Ectodermal cell (in vitro differentiated cells): Measurements from ENCODE around the gene SYVN1. TPM values are rescaled to one million over a fixed set of nuclear protein-coding genes. Genes with fewer than 3 reads are reported as not detected.
"Not testable (repeated sequence)": the region's sequence is repeated elsewhere in the genome, so short reads cannot be mapped to it uniquely, and the experiment has no call there.

Experiments used
- H3K27ac ChIP-seq: 2 replicates; pipeline ENCODE4 v1.7.0; 2013; ENCODE audit warnings: mild to moderate bottlenecking, low read depth, low read length; ENCODE audit not compliant: insufficient read depth, poor library complexity, severe bottlenecking
- H3K27me3 ChIP-seq: 2 replicates; pipeline ENCODE4 v1.7.0; 2013; ENCODE audit warnings: mild to moderate bottlenecking, low read length; ENCODE audit not compliant: insufficient read depth, control insufficient read depth, poor library complexity, severe bottlenecking
- H3K36me3 ChIP-seq: one replicate; pipeline ENCODE4 v1.7.0; 2013; ENCODE audit warnings: low read length; ENCODE audit not compliant: control insufficient read depth, insufficient read depth
- H3K4me1 ChIP-seq: one replicate; pipeline ENCODE4 v1.7.0; 2013; ENCODE audit warnings: low read length; ENCODE audit not compliant: control insufficient read depth, insufficient read depth
- H3K4me3 ChIP-seq: 2 replicates; pipeline ENCODE4 v1.7.0; 2013; ENCODE audit warnings: low read depth, low read length, control low read depth; ENCODE audit not compliant: insufficient read depth
- H3K9me3 ChIP-seq: 2 replicates; pipeline ENCODE4 v1.7.0; 2013; ENCODE audit warnings: mild to moderate bottlenecking, low read length, moderate library complexity; ENCODE audit not compliant: control insufficient read depth
- WGBS, 2 experiments: methylation state at CpG; one replicate each; pipeline ENCODE4 v1.1.7; 2013; ENCODE audit warnings: missing lambda C conversion rate in 2 of 2; 5-methylcytosine and 5-hydroxymethylcytosine counted together
- polyA plus RNA-seq, 4 experiments: library from polyadenylated mRNA; stranded (reverse); fragments of 50-300 nt; gene quantifications; one replicate each; pipeline ENCODE4 v1.2.3, GENCODE V29; 2013

Gene SYVN1
- 31.4 TPM for polyA plus RNA-seq (2013, experiment 1 of 4)
- polyA plus RNA-seq (2013, experiment 2 of 4), result 25.5 TPM
- 22.1 TPM for polyA plus RNA-seq (2013, experiment 3 of 4)
- 29.0 TPM for polyA plus RNA-seq (2013, experiment 4 of 4)

- Histone ChIP-seq H3K9me3 (no peaks in the 10 kb centered on the region), H3K4me3 (peak within 1 kb of the TSS; percentile 83), H3K36me3 (peaks cover 2% of the 10 kb centered on the region), H3K27me3 (no peaks in the 10 kb centered on the region), H3K27ac (peak within 1 kb of the TSS; percentile 96), H3K4me1 (peaks cover 11% of the 10 kb centered on the region)
- WGBS, 2 experiments, result 0% methylated on average over 60 of the region's 60 CpGs
Measured at GRCh38 chr11:65134240-65134951, at the start of gene SYVN1. Gene SYVN1, minus strand, starts transcription at chr11:65134519. Its CDS starts 918 bp downstream, at chr11:65133601.

DNA sequence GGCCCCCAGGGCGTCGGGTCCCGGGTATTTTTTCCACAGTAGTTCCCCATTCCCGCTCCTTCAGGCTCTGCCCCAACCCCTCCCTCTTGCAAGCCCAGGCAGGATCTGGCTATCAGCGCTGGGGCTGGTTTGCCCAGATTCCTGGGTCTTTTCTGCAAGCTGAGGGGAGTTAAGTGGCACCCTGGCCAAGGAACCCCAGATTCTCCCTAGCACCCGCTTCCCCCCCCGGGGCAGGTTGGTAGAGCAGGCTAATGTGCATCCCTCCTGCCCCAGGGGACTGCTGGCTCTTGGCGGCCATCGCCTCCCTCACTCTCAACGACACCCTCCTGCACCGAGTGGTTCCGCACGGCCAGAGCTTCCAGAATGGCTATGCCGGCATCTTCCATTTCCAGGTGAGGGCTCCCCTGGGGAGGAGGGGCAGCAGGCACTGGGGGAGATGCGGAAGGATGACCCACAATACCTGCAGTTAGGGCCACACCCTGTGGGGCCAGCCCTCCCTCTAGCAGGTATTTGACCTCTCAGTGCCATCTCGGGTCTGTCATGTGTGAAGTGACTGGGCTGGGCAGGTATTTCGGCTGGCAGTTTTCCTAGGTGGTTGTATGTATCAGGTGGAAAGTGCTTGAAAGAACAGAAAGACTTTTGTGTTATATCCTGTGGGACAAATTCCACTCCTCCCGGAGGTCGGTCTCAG is 49.0 kb upstream of the SYVN1 start:
- no peak overlapping the region for H3K27ac ChIP-seq
- 81 to 83% methylated on average over 19 of the region's 19 CpGs for WGBS, 2 experiments
- H3K27me3 ChIP-seq, result peaks cover 4% of the 10 kb centered on the region
- no peaks in the 10 kb centered on the region for H3K9me3 ChIP-seq
- peaks cover 14% of the 10 kb centered on the region for H3K4me1 ChIP-seq
- no peak overlapping the region for H3K4me3 ChIP-seq
- H3K36me3 ChIP-seq, result no peaks in the 10 kb centered on the region

DNA sequence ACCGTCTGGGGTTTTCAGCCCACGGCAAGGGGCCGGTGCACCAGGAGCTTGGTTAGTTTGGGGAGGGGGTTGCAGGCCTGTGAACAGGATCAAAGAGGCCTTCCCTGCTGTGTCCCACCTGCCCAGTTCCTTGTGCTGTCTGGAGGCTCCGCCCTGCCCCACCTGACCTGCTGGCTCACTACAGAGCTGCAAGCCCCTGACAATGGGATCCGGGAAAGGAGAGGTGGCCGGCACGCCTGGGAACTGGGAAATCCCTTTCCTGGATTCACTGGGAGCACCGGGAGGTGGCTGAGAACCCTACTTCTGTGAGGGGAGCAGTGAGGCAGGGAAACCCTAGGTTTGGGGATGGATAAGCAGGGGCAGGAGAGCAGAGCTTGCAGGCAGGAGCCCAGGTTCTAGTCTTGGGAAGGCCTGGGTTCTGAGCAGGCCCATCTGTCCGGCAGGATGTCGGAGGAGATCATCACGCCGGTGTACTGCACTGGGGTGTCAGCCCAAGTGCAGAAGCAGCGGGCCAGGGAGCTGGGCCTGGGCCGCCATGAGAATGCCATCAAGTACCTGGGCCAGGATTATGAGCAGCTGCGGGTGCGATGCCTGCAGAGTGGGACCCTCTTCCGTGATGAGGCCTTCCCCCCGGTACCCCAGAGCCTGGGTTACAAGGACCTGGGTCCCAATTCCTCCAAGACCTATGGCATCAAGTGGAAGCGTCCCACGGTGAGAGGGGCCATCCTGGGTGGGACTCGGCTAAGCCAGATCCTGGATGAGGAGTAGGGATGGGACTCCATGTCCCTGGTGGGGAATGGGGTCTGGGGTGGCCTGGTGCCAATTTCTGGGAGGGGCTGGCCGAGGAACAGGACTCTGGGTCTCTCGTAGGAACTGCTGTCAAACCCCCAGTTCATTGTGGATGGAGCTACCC is 48.2 kb upstream of the SYVN1 start:
- WGBS, 2 experiments, result 42 to 43% methylated on average over 23 of the region's 23 CpGs
- H3K4me3 ChIP-seq, result peak overlapping the region; percentile 57
- no peaks in the 10 kb centered on the region for H3K36me3 ChIP-seq
- no peak overlapping the region for H3K27ac ChIP-seq
- H3K27me3 ChIP-seq, result peaks cover 4% of the 10 kb centered on the region
- H3K9me3 ChIP-seq, result no peaks in the 10 kb centered on the region
- H3K4me1 ChIP-seq, result peaks cover 14% of the 10 kb centered on the region

GRCh38 chr11:65181569-65182257 is 47.4 kb upstream of the SYVN1 start, which contains the start of gene CAPN1:
Gene CAPN1, plus strand, starts transcription at chr11:65181928. Its CDS starts 774 bp downstream, at chr11:65182702.
- Histone ChIP-seq H3K4me1 (peaks cover 14% of the 10 kb centered on the region), H3K4me3 (peak within 1 kb of the TSS; percentile 57), H3K36me3 (no peaks in the 10 kb centered on the region), H3K27me3 (peaks cover 4% of the 10 kb centered on the region), H3K9me3 (no peaks in the 10 kb centered on the region), H3K27ac (no peak within 1 kb of the TSS)
- WGBS, 2 experiments, result 1% methylated on average over 34 to 42 of the region's 43 CpGs

DNA sequence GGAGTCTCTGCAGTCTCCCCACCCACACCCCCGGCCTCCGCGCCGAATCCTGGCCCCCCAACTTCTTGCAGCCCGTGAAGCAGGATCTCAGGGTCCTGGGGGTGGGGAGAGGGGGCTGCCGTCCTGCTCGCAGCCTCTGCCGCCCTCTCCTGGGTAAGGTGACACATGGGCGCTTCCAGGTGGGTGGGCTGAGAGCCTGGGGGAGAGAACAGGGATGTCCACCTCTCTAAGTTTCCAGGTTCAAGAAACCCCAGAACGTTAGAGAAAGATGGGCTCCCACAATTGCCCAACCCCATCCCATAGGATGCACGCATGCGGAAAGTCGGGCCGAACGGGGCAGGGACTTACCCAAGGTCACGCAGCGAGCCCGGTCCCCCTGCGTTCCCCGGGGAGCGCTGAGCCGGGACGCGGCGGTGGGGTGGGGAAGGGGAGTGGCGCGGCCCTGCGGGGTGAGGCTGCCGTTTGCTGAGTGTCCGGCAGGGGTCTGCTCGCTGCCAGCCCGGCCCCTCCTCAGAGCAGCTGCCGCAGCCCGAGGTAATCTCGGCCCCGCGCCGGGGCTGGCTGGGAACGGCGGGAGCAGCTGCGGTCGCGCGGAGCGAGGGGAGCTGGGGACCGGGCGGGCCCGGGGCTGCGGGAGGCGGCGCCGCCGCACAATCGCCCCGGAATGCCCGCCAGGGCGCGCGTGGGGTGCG is 46.7 kb upstream of the SYVN1 start:
- no peak overlapping the region for H3K27ac ChIP-seq
- H3K4me1 ChIP-seq, result peaks cover 14% of the 10 kb centered on the region
- 1% methylated on average over 60 of the region's 60 CpGs for WGBS, 2 experiments

GRCh38 chr11:65174571-65175010 is 40.3 kb upstream of the SYVN1 start:
- not testable (repeated sequence) for H3K9me3 ChIP-seq, H3K4me1 ChIP-seq, H3K27ac ChIP-seq, H3K27me3 ChIP-seq, H3K36me3 ChIP-seq, H3K4me3 ChIP-seq
- 66 to 70% methylated on average over 2 of the region's 2 CpGs for WGBS, 2 experiments

More for the DNA sequence above, 46.7 kb upstream of the SYVN1 start:
- Histone ChIP-seq H3K4me3 (peak overlapping the region; percentile 57), H3K36me3 (no peaks in the 10 kb centered on the region), H3K9me3 (no peaks in the 10 kb centered on the region), H3K27me3 (peaks cover 4% of the 10 kb centered on the region)

DNA sequence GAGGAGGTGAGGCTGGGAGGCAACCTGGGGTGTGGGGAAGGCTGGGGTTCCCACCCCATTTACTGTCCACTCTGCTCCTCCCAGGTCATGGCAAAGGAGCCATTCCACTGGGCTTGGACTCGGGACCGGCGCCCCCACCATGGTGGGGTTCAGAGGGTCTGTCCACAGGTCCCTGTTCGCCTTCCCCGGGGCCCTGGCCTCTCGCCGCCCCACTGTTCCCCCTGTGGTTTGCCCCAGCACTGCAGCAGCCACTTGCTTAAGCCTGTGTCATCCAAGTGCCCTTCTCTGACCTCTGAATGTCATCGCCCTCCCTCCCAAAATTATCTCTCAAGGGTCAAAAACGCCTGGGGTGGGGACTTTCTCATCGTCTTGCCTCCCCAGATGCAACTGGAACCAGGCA is 38.3 kb upstream of the SYVN1 start:
- H3K4me1 ChIP-seq, result no peaks in the 10 kb centered on the region
- no peaks in the 10 kb centered on the region for H3K27me3 ChIP-seq
- WGBS, 2 experiments, result 85 to 91% methylated on average over 10 of the region's 10 CpGs
- no peak overlapping the region for H3K27ac ChIP-seq
- no peaks in the 10 kb centered on the region for H3K9me3 ChIP-seq
- H3K4me3 ChIP-seq, result no peak overlapping the region
- H3K36me3 ChIP-seq, result no peaks in the 10 kb centered on the region

GRCh38 chr11:65170058-65170534 is 35.8 kb upstream of the SYVN1 start, which contains the start of gene SPDYC:
Gene SPDYC, plus strand, starts transcription at chr11:65170233. Its CDS starts 1,125 bp downstream, at chr11:65171358.
- Histone ChIP-seq H3K9me3 (no peaks in the 10 kb centered on the region), H3K4me1 (no peaks in the 10 kb centered on the region), H3K27ac (no peak within 1 kb of the TSS), H3K27me3 (no peaks in the 10 kb centered on the region), H3K36me3 (no peaks in the 10 kb centered on the region), H3K4me3 (no peak within 1 kb of the TSS)
- WGBS, 2 experiments, result 84 to 85% methylated on average over 21 of the region's 21 CpGs

DNA sequence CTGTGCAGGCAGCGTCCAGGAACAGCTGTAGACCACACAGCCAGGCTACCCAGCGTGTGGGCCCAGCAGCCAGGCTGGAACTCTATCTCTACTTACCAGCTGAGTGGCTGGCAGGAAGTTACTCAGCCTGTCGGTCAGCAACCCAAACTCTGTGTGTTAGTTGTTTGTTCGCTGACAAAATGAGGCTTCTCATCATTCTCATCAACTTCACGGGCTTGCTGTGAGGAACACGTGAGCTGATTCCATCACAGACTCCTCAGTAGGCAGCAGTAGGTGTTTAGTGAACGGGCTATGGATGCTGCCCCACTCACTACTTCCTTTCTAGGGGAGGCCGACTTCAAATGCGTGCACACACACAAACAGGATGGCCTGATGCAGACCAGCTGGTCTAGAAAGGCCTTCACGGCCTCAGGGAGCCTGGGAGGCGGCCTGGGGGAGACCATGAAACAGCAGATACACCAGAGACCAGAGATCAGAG is 34.9 kb upstream of the SYVN1 start:
- H3K36me3 ChIP-seq, result no peaks in the 10 kb centered on the region
- H3K27ac ChIP-seq, result no peak overlapping the region
- WGBS, 2 experiments, result 87 to 92% methylated on average over 11 of the region's 11 CpGs
- no peak overlapping the region for H3K4me3 ChIP-seq
- H3K4me1 ChIP-seq, result no peaks in the 10 kb centered on the region
- H3K27me3 ChIP-seq, result no peaks in the 10 kb centered on the region
- H3K9me3 ChIP-seq, result no peaks in the 10 kb centered on the region
